B cell (primary cell): Measurements from ENCODE around the gene C18orf63. TPM values are rescaled to one million over a fixed set of nuclear protein-coding genes. Genes with fewer than 3 reads are reported as not detected.

Experiments used
- ATAC-seq: fragments of 200-7000 bp; cut with Tn5 transposase; one replicate; pipeline ENCODE4 v1.10.0; 2021; ENCODE audit warnings: low read depth, mild to moderate bottlenecking, moderate number of reproducible peaks, moderate library complexity
- CTCF ChIA-PET: fragments of 350-600 bp; sonication (Branson Sonifier 250); formaldehyde crosslinking; loops from one replicate; lab custom pipeline; 2021; ENCODE audit warnings: antibody characterized with exemption, inconsistent platforms; lab: Charles Lee
- POLR2A ChIA-PET: fragments of 350-600 bp; sonication (Branson Sonifier 250); formaldehyde crosslinking; loops from one replicate; lab custom pipeline; 2021; ENCODE audit warnings: antibody characterized with exemption; lab: Charles Lee
- DNase-seq: peaks from one replicate; pipeline ENCODE4 v3.0.0; 2013
- H2AFZ ChIP-seq: 2 replicates; pipeline ENCODE4 v1.6.1; 2012; ENCODE audit warnings: mild to moderate bottlenecking, low read depth, low read length; ENCODE audit not compliant: insufficient read depth, poor library complexity, severe bottlenecking
- H3K27ac ChIP-seq, 2 donors: 1 replicate in 1 of 2; 2 replicates in 1 of 2; pipeline ENCODE4 v1.5.1; 2012 to 2013; ENCODE audit warnings: low read length in 2 of 2, mild to moderate bottlenecking in 2 of 2, moderate library complexity in 1 of 2
- H3K27me3 ChIP-seq, 4 experiments: fragments of 200-600 bp in 1 of 4; sonication (generic) in 1 of 4; replicated peaks in 1 of 4; 1 replicate in 2 of 4; 2 replicates in 2 of 4; pipeline versions ENCODE4 v1.6.1 to v1.7.0; 2013 to 2016; ENCODE audit warnings: low read length in 3 of 4, mild to moderate bottlenecking in 2 of 4, mixed read lengths in 1 of 4, moderate library complexity in 1 of 4; ENCODE audit not compliant: insufficient read depth in 4 of 4, control insufficient read depth in 3 of 4; ENCODE audit errors: control extremely low read depth in 1 of 4
- H3K36me3 ChIP-seq, 2 experiments: replicated peaks in 1 of 2; 1 replicate in 1 of 2; 2 replicates in 1 of 2; pipeline versions ENCODE4 v1.6.1 to v1.7.1; 2013; ENCODE audit warnings: low read length in 1 of 2; ENCODE audit not compliant: insufficient read depth in 2 of 2, control insufficient read depth in 1 of 2; ENCODE audit errors: control extremely low read depth in 1 of 2, extremely low read depth in 1 of 2
- H3K4me1 ChIP-seq, 2 donors: fragments of 200-600 bp in 1 of 2; sonication (generic) in 1 of 2; 1 replicate in 1 of 2; 2 replicates in 1 of 2; pipeline versions ENCODE4 v1.5.1 to v1.6.1; 2013 to 2017; ENCODE audit warnings: low read length in 2 of 2; ENCODE audit not compliant: control insufficient read depth in 2 of 2, insufficient read depth in 2 of 2
- H3K4me2 ChIP-seq: replicated peaks from 2 replicates; pipeline ENCODE3; 2012; ENCODE audit warnings: mild to moderate bottlenecking, low read depth, low read length; ENCODE audit not compliant: poor library complexity, severe bottlenecking
- H3K4me3 ChIP-seq, 5 experiments: fragments of 200-600 bp in 1 of 5; sonication (generic) in 1 of 5; 1 replicate in 3 of 5; 2 replicates in 2 of 5; pipeline versions ENCODE4 v1.5.1 to v1.7.0; 2011 to 2016; ENCODE audit warnings: low read length in 4 of 5, mild to moderate bottlenecking in 4 of 5, low read depth in 2 of 5, control low read depth in 1 of 5, moderate library complexity in 1 of 5; ENCODE audit not compliant: insufficient read depth in 1 of 5; ENCODE audit errors: control extremely low read depth in 1 of 5, extremely low read depth in 1 of 5
- H3K79me2 ChIP-seq: fragments of 200-600 bp; sonication (generic); one replicate; pipeline ENCODE4 v1.6.0; 2016; ENCODE audit warnings: low read length; ENCODE audit not compliant: control insufficient read depth, insufficient read depth
- H3K9ac ChIP-seq: fragments of 200-600 bp; sonication (generic); 2 replicates; pipeline ENCODE4 v1.6.1; 2017; ENCODE audit warnings: mild to moderate bottlenecking, low read length, moderate library complexity
- H3K9me3 ChIP-seq, 3 donors: one replicate each; pipeline versions ENCODE4 v1.6.1 to v1.7.1; 2013; ENCODE audit warnings: low read length in 2 of 3; ENCODE audit not compliant: control insufficient read depth in 2 of 3, insufficient read depth in 1 of 3; ENCODE audit errors: control extremely low read depth in 1 of 3
- H4K20me1 ChIP-seq: 2 replicates; pipeline ENCODE4 v1.6.0; 2012; ENCODE audit warnings: mild to moderate bottlenecking, low read length; ENCODE audit not compliant: insufficient read depth, control insufficient read depth, poor library complexity, severe bottlenecking
- H3K27ac Mint-ChIP-seq: one replicate; pipeline ENCODE4 v1.8.0; 2021; ENCODE audit warnings: mixed read lengths
- H3K27me3 Mint-ChIP-seq: one replicate; pipeline ENCODE4 v1.8.0; 2021; ENCODE audit warnings: mixed read lengths
- H3K4me1 Mint-ChIP-seq: one replicate; pipeline ENCODE4 v1.8.0; 2021; ENCODE audit warnings: mixed read lengths
- H3K4me3 Mint-ChIP-seq: one replicate; pipeline ENCODE4 v1.8.0; 2021; ENCODE audit warnings: mixed read lengths
- H3K9me3 Mint-ChIP-seq: one replicate; pipeline ENCODE4 v1.8.0; 2022; ENCODE audit warnings: mixed read lengths; ENCODE audit not compliant: insufficient read depth
- EZH2 ChIP-seq: IDR thresholded peaks from 2 replicates; pipeline ENCODE4 v1.6.1; 2012; ENCODE audit warnings: borderline replicate concordance, low read depth, mild to moderate bottlenecking, moderate library complexity, low read length; ENCODE audit not compliant: insufficient read depth, poor library complexity, severe bottlenecking
- WGBS: methylation state at CpG from one replicate; pipeline ENCODE4 v1.1.5; 2013; ENCODE audit warnings: missing lambda C conversion rate; ENCODE audit not compliant: insufficient coverage; 5-methylcytosine and 5-hydroxymethylcytosine counted together
- intact Hi-C: fragments of 100-400 bp; cut with micrococcal nuclease; formaldehyde crosslinking; loops from one replicate; pipeline ENCODE4 v1.10.0; 2022
- polyA plus RNA-seq: library from polyadenylated mRNA; depleted of rRNA; stranded (reverse); fragments of >200 nt; gene quantifications from 2 replicates; pipeline ENCODE4 v1.2.3, GENCODE V29; 2012
- total RNA-seq, 2 donors: library from RNA; stranded (reverse); fragments of 120-200 nt in 1 of 2; gene quantifications; 1 replicate in 1 of 2; 2 replicates in 1 of 2; pipeline versions ENCODE4 v1.2.3 to v1.2.4, GENCODE V29; 2013 to 2022
- TF ChIP-seq, protein P1 (sequence below): fragments of 200-600 bp; IDR thresholded peaks from one replicate; pipeline ENCODE4 v1.8.0; 2022; ENCODE audit warnings: antibody characterized with exemption, mild to moderate bottlenecking

The C18orf63 gene
- total and polyA plus RNA-seq, 2 donors (not counting 1 experiment from before 2014, with no cell fraction given): not detected

DNA sequence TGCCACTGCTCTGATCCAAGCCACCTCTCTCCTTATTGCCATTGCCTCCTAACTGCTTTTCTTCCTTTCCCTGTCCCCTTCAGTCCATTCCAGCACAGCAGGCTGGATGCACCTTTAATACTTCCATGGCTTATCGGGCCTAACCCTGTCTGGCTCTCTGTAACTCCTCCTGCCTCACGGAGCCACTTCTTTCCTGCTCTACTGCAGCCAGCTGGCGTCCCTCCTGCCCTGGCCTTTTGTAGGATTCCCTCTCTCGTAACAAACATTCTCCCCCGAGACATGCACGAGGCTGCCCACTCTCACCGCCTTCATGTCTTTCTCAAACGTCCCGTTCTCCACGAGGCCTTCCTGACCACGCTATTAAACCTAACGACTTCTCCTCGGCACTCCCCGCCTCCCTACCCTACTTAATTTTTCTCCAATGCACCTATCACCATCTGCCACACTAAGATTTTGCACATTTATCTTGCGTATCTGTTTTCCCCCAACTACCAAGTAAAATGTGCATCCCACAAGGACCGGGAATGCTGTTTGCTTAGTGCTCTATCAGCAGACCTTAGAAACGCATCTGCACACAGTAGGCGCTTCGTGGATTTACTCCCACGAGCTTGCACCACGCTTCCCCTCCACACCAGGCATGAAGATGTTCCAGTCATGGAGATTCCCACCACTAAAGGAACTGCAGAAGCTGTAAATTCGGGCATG, 728 bp upstream of the C18orf63 start:
- no peak overlapping the region for H2AFZ ChIP-seq
- intact Hi-C loops: loop anchor here (5.0 kb wide), 1 partner anchor 42 kb away; no protein-coding TSS in a partner anchor
- H3K27me3 Mint-ChIP-seq: peaks cover 10% of the 10 kb centered on the region

More for the DNA sequence above, 728 bp upstream of the C18orf63 start:
- DNase-seq (no peak), ATAC-seq (no peak)
- Mint-ChIP-seq H3K27ac (no peak overlapping the region), H3K4me1 (no peaks in the 10 kb centered on the region), H3K9me3 (no peaks in the 10 kb centered on the region), H3K4me3 (no peak overlapping the region)
- Histone ChIP-seq H3K27me3 (no peaks in the 10 kb centered on the region), H3K9me3 (peaks cover 0 to 5% (median 2%) of the 10 kb centered on the region in 3 donors), H3K4me3 (no peak overlapping the region), H3K36me3 (no peaks in the 10 kb centered on the region), H3K79me2 (no peaks in the 10 kb centered on the region), H3K9ac (no peak overlapping the region), H3K4me2 (no peak overlapping the region), H4K20me1 (no peaks in the 10 kb centered on the region), H3K4me1 (peaks cover 0 to 3% of the 10 kb centered on the region in 2 donors), H3K27ac (no peak overlapping the region)
- ChIA-PET POLR2A (no interaction called here), CTCF (no interaction called here)
- 95% methylated on average over 22 of the region's 22 CpGs for WGBS
- TF ChIP-seq, protein P1, sequence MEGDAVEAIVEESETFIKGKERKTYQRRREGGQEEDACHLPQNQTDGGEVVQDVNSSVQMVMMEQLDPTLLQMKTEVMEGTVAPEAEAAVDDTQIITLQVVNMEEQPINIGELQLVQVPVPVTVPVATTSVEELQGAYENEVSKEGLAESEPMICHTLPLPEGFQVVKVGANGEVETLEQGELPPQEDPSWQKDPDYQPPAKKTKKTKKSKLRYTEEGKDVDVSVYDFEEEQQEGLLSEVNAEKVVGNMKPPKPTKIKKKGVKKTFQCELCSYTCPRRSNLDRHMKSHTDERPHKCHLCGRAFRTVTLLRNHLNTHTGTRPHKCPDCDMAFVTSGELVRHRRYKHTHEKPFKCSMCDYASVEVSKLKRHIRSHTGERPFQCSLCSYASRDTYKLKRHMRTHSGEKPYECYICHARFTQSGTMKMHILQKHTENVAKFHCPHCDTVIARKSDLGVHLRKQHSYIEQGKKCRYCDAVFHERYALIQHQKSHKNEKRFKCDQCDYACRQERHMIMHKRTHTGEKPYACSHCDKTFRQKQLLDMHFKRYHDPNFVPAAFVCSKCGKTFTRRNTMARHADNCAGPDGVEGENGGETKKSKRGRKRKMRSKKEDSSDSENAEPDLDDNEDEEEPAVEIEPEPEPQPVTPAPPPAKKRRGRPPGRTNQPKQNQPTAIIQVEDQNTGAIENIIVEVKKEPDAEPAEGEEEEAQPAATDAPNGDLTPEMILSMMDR: no peak
- TF ChIP-seq EZH2: no peak
